GM12878 (cell line): Measurements from ENCODE around the gene IGF2R. TPM values are rescaled to one million over a fixed set of nuclear protein-coding genes. Genes with fewer than 3 reads are reported as not detected.

ENCODE experiments used
- ATAC-seq: fragments of 200-7000 bp; cut with Tn5 transposase; 3 replicates; pipeline ENCODE4 v1.9.1; 2020; ENCODE audit warnings: mild to moderate bottlenecking, moderate library complexity
- BruUV-seq: library from RNA; stranded (reverse); fragments of 400-500 nt; replicated peaks from 2 replicates; lab custom pipeline; 2021; lab: Mats Ljungman, UMichigan
- CTCF ChIA-PET: fragments of 300-600 bp; sonication (Branson Sonifier 250); formaldehyde crosslinking; extraction: SDS; loops from one replicate; lab custom pipeline; 2021; ENCODE audit warnings: inconsistent platforms; lab: Yijun Ruan, JAX
- POLR2A ChIA-PET: fragments of 350-600 bp; formaldehyde crosslinking; extraction: SDS; loops from one replicate; lab custom pipeline; 2021; ENCODE audit warnings: inconsistent platforms; lab: Charles Lee
- RAD21 ChIA-PET: fragments of 300-600 bp; sonication (Branson Sonifier 250); formaldehyde crosslinking; loops from one replicate; lab custom pipeline; 2023; ENCODE audit warnings: antibody characterized with exemption; ENCODE audit not compliant: unreplicated experiment; lab: Charles Lee
- SMC1A ChIA-PET: fragments of 300-600 bp; sonication (Branson Sonifier 250); formaldehyde crosslinking; loops from one replicate; lab custom pipeline; 2023; ENCODE audit not compliant: unreplicated experiment, uncharacterized antibody; lab: Charles Lee
- DNase-seq: peaks from one replicate; pipeline ENCODE4 v3.0.0-alpha.2; 2011; ENCODE audit warnings: low read depth, low spot score
- FAIRE-seq: peaks from 3 replicates; lab custom pipeline; 2011; peaks lifted over from hg19 to GRCh38; lab: Jason Lieb, UNC
- H2AFZ ChIP-seq: 2 replicates; pipeline ENCODE4 v1.6.0; 2011; ENCODE audit warnings: low read depth, low read length, control low read depth; ENCODE audit not compliant: control insufficient read depth
- H3K27ac ChIP-seq: 2 replicates; pipeline ENCODE4 v1.5.1; 2011; ENCODE audit warnings: control low read depth; ENCODE audit not compliant: control insufficient read depth, insufficient read depth
- H3K27me3 ChIP-seq, 2 experiments: replicated peaks in 1 of 2; 2 replicates each; pipeline versions ENCODE4 v1.6.0 to v1.6.1; 2011; ENCODE audit warnings: low read length in 1 of 2; ENCODE audit not compliant: control insufficient read depth in 2 of 2, insufficient read depth in 2 of 2
- H3K36me3 ChIP-seq, 2 experiments: 2 replicates each; pipeline ENCODE4 v1.5.1; 2011; ENCODE audit warnings: low read length in 1 of 2; ENCODE audit not compliant: control insufficient read depth in 2 of 2, insufficient read depth in 2 of 2
- H3K4me1 ChIP-seq: 2 replicates; pipeline ENCODE4 v1.6.1; 2011; ENCODE audit warnings: mild to moderate bottlenecking, low read length, moderate library complexity, mixed read lengths; ENCODE audit not compliant: control insufficient read depth, insufficient read depth
- H3K4me2 ChIP-seq: 2 replicates; pipeline ENCODE4 v1.6.0; 2011; ENCODE audit warnings: control low read depth; ENCODE audit not compliant: control insufficient read depth, insufficient read depth
- H3K4me3 ChIP-seq: fragments of 200-600 bp; sonication (generic); 2 replicates; pipeline ENCODE4 v1.5.1; 2016
- H3K79me2 ChIP-seq: 2 replicates; pipeline ENCODE4 v1.6.0; 2011; ENCODE audit warnings: low read length; ENCODE audit not compliant: control insufficient read depth, insufficient read depth
- H3K9ac ChIP-seq: 2 replicates; pipeline ENCODE4 v1.8.0; 2011; ENCODE audit warnings: low read length, control low read depth, mixed read lengths; ENCODE audit not compliant: control insufficient read depth, insufficient read depth
- H3K9me3 ChIP-seq: replicated peaks from 3 replicates; pipeline ENCODE4 v1.5.1; 2011; ENCODE audit warnings: mild to moderate bottlenecking, low read length; ENCODE audit not compliant: control insufficient read depth, insufficient read depth
- H4K20me1 ChIP-seq: 2 replicates; pipeline ENCODE4 v1.6.0; 2011; ENCODE audit not compliant: control insufficient read depth, insufficient read depth
- ATF3 ChIP-seq: IDR thresholded peaks from 2 replicates; pipeline ENCODE4 v1.6.1; 2011; ENCODE audit warnings: low read depth, mild to moderate bottlenecking, low read length, moderate library complexity, borderline replicate concordance; ENCODE audit errors: extremely low read depth
- BCLAF1 ChIP-seq: fragments of 450-650 bp; IDR thresholded peaks from 2 replicates; pipeline ENCODE4 v1.6.1; 2017; ENCODE audit warnings: antibody characterized with exemption, mild to moderate bottlenecking, moderate library complexity
- CHD1 ChIP-seq: IDR thresholded peaks from 2 replicates; pipeline ENCODE4 v1.6.1; 2012; ENCODE audit warnings: low read depth, low read length, improper control_type of control experiment
- CREB1 ChIP-seq: IDR thresholded peaks from 2 replicates; pipeline ENCODE4 v1.6.1; 2012; ENCODE audit warnings: low read depth, mild to moderate bottlenecking, inconsistent platforms
- GABPA ChIP-seq: IDR thresholded peaks from 2 replicates; pipeline ENCODE4 v1.6.1; 2014; ENCODE audit warnings: antibody characterized with exemption, low read depth, mild to moderate bottlenecking, inconsistent platforms
- IRF3 ChIP-seq: fragments of 450-650 bp; IDR thresholded peaks from 2 replicates; pipeline ENCODE4 v1.6.1; 2014; ENCODE audit warnings: mild to moderate bottlenecking
- NBN ChIP-seq: fragments of 450-650 bp; IDR thresholded peaks from 2 replicates; pipeline ENCODE4 v1.6.1; 2016
- NR2C1 ChIP-seq: fragments of 450-650 bp; IDR thresholded peaks from 2 replicates; pipeline ENCODE4 v1.6.1; 2017; ENCODE audit warnings: antibody characterized with exemption, mild to moderate bottlenecking, moderate library complexity
- SRF ChIP-seq, 2 experiments: IDR thresholded peaks; 2 replicates each; pipeline ENCODE4 v1.6.1; 2011; ENCODE audit warnings: low read depth in 2 of 2, low read length in 2 of 2, mild to moderate bottlenecking in 1 of 2, moderate library complexity in 1 of 2
- ZBTB4 ChIP-seq: fragments of 450-650 bp; formaldehyde crosslinking; IDR thresholded peaks from 2 replicates; pipeline ENCODE4 v1.4.0; 2022; ENCODE audit warnings: mild to moderate bottlenecking, moderate library complexity
- ZNF622 ChIP-seq: fragments of 450-650 bp; IDR thresholded peaks from 2 replicates; pipeline ENCODE4 v1.6.1; 2017; ENCODE audit warnings: mild to moderate bottlenecking, inconsistent platforms
- WGBS: methylation state at CpG from one replicate; pipeline ENCODE4 v1.1.6; 2016; ENCODE audit warnings: low lambda C conversion rate; ENCODE audit not compliant: insufficient replicate concordance, insufficient coverage; ENCODE audit errors: missing lambda C conversion rate; 5-methylcytosine and 5-hydroxymethylcytosine counted together
- in situ Hi-C: fragments of 300-500 bp; cut with MboI; formaldehyde crosslinking; loops from 9 replicates; pipeline ENCODE4 v1.14.3; 2018; ENCODE audit warnings: mixed read lengths
- intact Hi-C: fragments of 100-400 bp; cut with micrococcal nuclease; formaldehyde crosslinking; loops from one replicate; pipeline ENCODE4 v1.14.2; 2022; ENCODE audit not compliant: unreplicated experiment
- polyA plus RNA-seq, 11 experiments: library from polyadenylated mRNA; depleted of rRNA in 4 of 11; unstranded in 6 of 11; stranded (reverse) in 5 of 11; fragments of >200 nt; fragmentation: Nextera tagmentation in 4 of 11; fragmentation: Illumina TruSeq in 1 of 11; extraction: Ambion mirVana in 4 of 11; extraction: Trizol in 1 of 11; gene quantifications; 1 replicate in 1 of 11; 2 replicates in 10 of 11; pipeline versions ENCODE4 v1.2.1 to v1.2.3, GENCODE V29; 2011 to 2016; ENCODE audit warnings: inconsistent platforms in 2 of 11, missing spikeins in 2 of 11, low read depth in 1 of 11
- total RNA-seq, 4 experiments: library from RNA; depleted of rRNA in 3 of 4; stranded (reverse); fragments of >200 nt in 3 of 4; fragmentation: Illumina TruSeq in 1 of 4; extraction: Trizol in 1 of 4; gene quantifications; 2 replicates each; pipeline versions ENCODE4 v1.2.1 to v1.2.3, GENCODE V29; 2013 to 2021

IGF2R gene
- total and polyA plus RNA-seq, 10 of the 15 experiments (the other 5 are each of a cell fraction or from before 2014, with no cell fraction given): 1.00 to 40.1 (median 16.8) TPM

- Histone ChIP-seq H3K27ac (no peak overlapping the region), H3K4me2 (no peak overlapping the region), H3K9ac (no peak overlapping the region), H3K79me2 (peaks cover 49% of the 10 kb centered on the region), H3K27me3 (no peaks in the 10 kb centered on the region), H3K4me3 (no peak overlapping the region), H3K9me3 (peaks cover 6% of the 10 kb centered on the region), H3K36me3 (peaks cover 3 to 4% of the 10 kb centered on the region in 2 experiments; a peak in 1 of 4 replicates), H3K4me1 (no peaks in the 10 kb centered on the region), H2AFZ (no peak overlapping the region), H4K20me1 (no peaks in the 10 kb centered on the region)
- ChIA-PET RAD21 (interaction anchor here (0.9 kb wide), 1 partner anchor 20 kb away, joined by 3 read pairs; no protein-coding TSS in a partner anchor), CTCF (interaction anchor here (1.1 kb wide), 1 partner anchor 9 kb away, joined by 4 read pairs; no protein-coding TSS in a partner anchor), SMC1A (interaction anchor here (0.9 to 2.5 kb wide), 4 partner anchors 8 to 17 kb away, joined by 4 to 7 read pairs (median 4); no protein-coding TSS in a partner anchor), POLR2A (interaction anchor here (1.1 kb wide), 1 partner anchor 20 kb away, joined by 4 read pairs; no protein-coding TSS in a partner anchor)
- DNase-seq (no peak), FAIRE-seq (no peak), ATAC-seq (no peak)
- no peak for TF ChIP-seq ATF3
- no peak for TF ChIP-seq SRF (IDR thresholded peaks at IDR 0.05; ENCODE audit: low read depth in 2 of 2, low read length in 2 of 2)
- no peak for TF ChIP-seq CREB1
- TF ChIP-seq CHD1: no peak
- no peak for TF ChIP-seq NR2C1
- TF ChIP-seq ZNF622: no peak
- no peak for TF ChIP-seq GABPA
- no peak for TF ChIP-seq IRF3
- no peak for TF ChIP-seq ZBTB4
- no peak for TF ChIP-seq NBN
- TF ChIP-seq BCLAF1: no peak
- 83% methylated on average over 6 of the region's 6 CpGs for WGBS
- in situ Hi-C loops (no loop called here), intact Hi-C loops (no loop called here)
- BruUV-seq: no TSS peak
Measured at GRCh38 chr6:159999240-159999671, 30.4 kb downstream of the IGF2R start.
